ENCODE measurements around the gene CHRM4. TPM values are rescaled to one million over a fixed set of nuclear protein-coding genes. Genes with fewer than 3 reads are reported as not detected.

Gene CHRM4
- total RNA-seq, 1 donor from 2014 or later = 8.5 TPM

DNA sequence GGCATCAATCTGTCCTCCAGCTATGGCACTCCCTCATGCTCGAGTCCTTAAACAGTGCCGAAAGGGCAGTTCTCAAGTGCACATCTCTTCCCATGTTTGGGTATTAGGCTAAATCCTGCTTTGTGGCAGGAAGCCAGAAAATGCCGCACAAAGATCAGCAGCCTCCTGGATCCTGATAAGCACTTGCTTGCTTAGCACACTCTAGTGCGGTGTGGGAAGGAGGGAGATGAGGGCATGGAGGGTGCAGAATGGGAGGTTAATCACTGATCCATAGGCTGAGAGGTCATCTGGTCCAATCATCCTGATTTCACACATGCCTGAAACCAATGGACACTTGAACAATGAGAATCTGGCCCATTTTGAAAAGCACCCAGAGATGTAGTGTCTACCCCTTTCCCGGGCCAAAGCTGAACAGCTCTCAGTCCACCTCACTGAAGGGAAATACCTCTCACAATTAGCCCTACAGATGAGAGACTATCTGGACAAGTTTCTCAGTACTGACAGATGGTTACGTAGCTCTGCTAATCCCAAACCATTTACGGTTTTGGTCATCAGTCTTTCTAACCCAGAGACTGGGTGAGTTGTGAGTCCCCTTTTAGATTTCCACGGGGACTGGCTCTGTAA, 29.8 kb upstream of the CHRM4 start:
- DNase-seq = no peak
- peaks cover 18% of the 10 kb centered on the region for H3K9me3 Mint-ChIP-seq (ENCODE audit: unreplicated experiment)
- H3K27me3 Mint-ChIP-seq (ENCODE audit: unreplicated experiment) = peaks cover 4% of the 10 kb centered on the region
- no peak overlapping the region for H3K4me3 Mint-ChIP-seq (ENCODE audit: unreplicated experiment)
- peaks cover 33% of the 10 kb centered on the region for H3K4me1 Mint-ChIP-seq (ENCODE audit: low read depth, unreplicated experiment)
- no peak overlapping the region for H3K27ac Mint-ChIP-seq (ENCODE audit: unreplicated experiment)
- TF ChIP-seq, protein P1, sequence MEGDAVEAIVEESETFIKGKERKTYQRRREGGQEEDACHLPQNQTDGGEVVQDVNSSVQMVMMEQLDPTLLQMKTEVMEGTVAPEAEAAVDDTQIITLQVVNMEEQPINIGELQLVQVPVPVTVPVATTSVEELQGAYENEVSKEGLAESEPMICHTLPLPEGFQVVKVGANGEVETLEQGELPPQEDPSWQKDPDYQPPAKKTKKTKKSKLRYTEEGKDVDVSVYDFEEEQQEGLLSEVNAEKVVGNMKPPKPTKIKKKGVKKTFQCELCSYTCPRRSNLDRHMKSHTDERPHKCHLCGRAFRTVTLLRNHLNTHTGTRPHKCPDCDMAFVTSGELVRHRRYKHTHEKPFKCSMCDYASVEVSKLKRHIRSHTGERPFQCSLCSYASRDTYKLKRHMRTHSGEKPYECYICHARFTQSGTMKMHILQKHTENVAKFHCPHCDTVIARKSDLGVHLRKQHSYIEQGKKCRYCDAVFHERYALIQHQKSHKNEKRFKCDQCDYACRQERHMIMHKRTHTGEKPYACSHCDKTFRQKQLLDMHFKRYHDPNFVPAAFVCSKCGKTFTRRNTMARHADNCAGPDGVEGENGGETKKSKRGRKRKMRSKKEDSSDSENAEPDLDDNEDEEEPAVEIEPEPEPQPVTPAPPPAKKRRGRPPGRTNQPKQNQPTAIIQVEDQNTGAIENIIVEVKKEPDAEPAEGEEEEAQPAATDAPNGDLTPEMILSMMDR (IDR thresholded peaks at IDR 0.05; ENCODE audit: partially characterized antibody, unreplicated experiment) = no peak
- peaks cover 5% of the 10 kb centered on the region for H3K36me3 Mint-ChIP-seq (ENCODE audit: unreplicated experiment)

GRCh38 chr11:46420513-46420912, 28.9 kb upstream of the CHRM4 start:
- Mint-ChIP-seq H3K27ac (ENCODE audit: unreplicated experiment) (no peak overlapping the region), H3K9me3 (ENCODE audit: unreplicated experiment) (peaks cover 18% of the 10 kb centered on the region), H3K4me3 (ENCODE audit: unreplicated experiment) (no peak overlapping the region), H3K4me1 (ENCODE audit: low read depth, unreplicated experiment) (peaks cover 34% of the 10 kb centered on the region), H3K36me3 (ENCODE audit: unreplicated experiment) (peaks cover 5% of the 10 kb centered on the region), H3K27me3 (ENCODE audit: unreplicated experiment) (peaks cover 4% of the 10 kb centered on the region)
- TF ChIP-seq, protein P1 (IDR thresholded peaks at IDR 0.05; ENCODE audit: partially characterized antibody, unreplicated experiment) = no peak
- no peak for DNase-seq

DNA sequence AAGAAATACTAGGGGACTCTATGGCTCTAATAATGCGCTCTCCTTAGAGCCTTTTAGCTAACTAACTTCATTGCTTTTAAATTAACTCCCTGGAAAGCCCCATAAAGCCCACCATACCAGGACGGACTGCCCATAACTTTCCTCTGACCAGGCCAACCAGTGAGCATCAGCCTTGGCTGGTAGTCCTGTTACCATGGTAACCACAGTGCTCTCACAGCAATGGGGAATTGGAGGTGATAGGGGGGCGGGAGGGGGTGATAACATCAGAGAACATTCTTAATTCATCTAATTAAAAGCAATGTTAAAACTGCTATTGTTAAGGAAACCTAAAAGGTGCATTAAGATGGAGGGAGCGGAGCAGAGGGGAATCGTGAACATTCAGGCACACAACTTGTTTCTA, 27.2 kb upstream of the CHRM4 start:
- no peak for DNase-seq
- Mint-ChIP-seq H3K27me3 (ENCODE audit: unreplicated experiment) (peaks cover 4% of the 10 kb centered on the region), H3K4me1 (ENCODE audit: low read depth, unreplicated experiment) (peaks cover 34% of the 10 kb centered on the region), H3K27ac (ENCODE audit: unreplicated experiment) (no peak overlapping the region), H3K36me3 (ENCODE audit: unreplicated experiment) (peaks cover 5% of the 10 kb centered on the region), H3K9me3 (ENCODE audit: unreplicated experiment) (peaks cover 17% of the 10 kb centered on the region), H3K4me3 (ENCODE audit: unreplicated experiment) (no peak overlapping the region)
- TF ChIP-seq, protein P1 (IDR thresholded peaks at IDR 0.05; ENCODE audit: partially characterized antibody, unreplicated experiment) = no peak

DNA sequence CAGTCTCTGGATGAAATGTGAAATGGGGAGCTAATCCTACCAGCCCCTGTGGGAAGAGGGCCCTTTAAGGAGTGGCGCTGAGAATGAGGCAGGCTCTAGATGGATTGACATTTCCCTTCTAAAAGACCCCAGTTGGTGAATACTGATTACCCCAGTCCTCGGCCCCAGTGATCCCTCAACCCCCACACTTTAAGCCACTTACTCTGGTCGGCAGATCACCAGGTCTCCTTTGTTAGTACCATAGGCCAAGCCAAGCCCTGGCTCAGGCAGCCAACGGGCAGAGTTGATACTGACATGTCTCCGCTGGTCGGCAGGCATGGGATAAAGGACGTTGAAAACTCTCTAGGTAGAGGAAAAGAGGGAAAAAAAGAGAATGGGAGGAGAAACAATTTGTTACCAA, 26.1 kb upstream of the CHRM4 start:
- no peak for DNase-seq

GRCh38 chr11:46414879-46415278, 23.3 kb upstream of the CHRM4 start:
- TF ChIP-seq, protein P1 (IDR thresholded peaks at IDR 0.05; ENCODE audit: partially characterized antibody, unreplicated experiment) = no peak
- Mint-ChIP-seq H3K4me1 (ENCODE audit: low read depth, unreplicated experiment) (peaks cover 27% of the 10 kb centered on the region), H3K36me3 (ENCODE audit: unreplicated experiment) (no peaks in the 10 kb centered on the region), H3K27ac (ENCODE audit: unreplicated experiment) (no peak overlapping the region), H3K27me3 (ENCODE audit: unreplicated experiment) (peaks cover 4% of the 10 kb centered on the region), H3K9me3 (ENCODE audit: unreplicated experiment) (peaks cover 6% of the 10 kb centered on the region), H3K4me3 (ENCODE audit: unreplicated experiment) (no peak overlapping the region)
- no peak for DNase-seq

More for the DNA sequence above, 26.1 kb upstream of the CHRM4 start:
- H3K27ac Mint-ChIP-seq (ENCODE audit: unreplicated experiment) = no peak overlapping the region
- peaks cover 2% of the 10 kb centered on the region for H3K27me3 Mint-ChIP-seq (ENCODE audit: unreplicated experiment)
- peaks cover 5% of the 10 kb centered on the region for H3K36me3 Mint-ChIP-seq (ENCODE audit: unreplicated experiment)
- TF ChIP-seq, protein P1 (IDR thresholded peaks at IDR 0.05; ENCODE audit: partially characterized antibody, unreplicated experiment) = no peak
- H3K4me1 Mint-ChIP-seq (ENCODE audit: low read depth, unreplicated experiment) = peaks cover 30% of the 10 kb centered on the region
- no peak overlapping the region for H3K4me3 Mint-ChIP-seq (ENCODE audit: unreplicated experiment)
- peaks cover 14% of the 10 kb centered on the region for H3K9me3 Mint-ChIP-seq (ENCODE audit: unreplicated experiment)

All from glutamatergic neuron (in vitro differentiated cells).